ENCODE results near the gene OAS3.

Gene OAS3

DNA sequence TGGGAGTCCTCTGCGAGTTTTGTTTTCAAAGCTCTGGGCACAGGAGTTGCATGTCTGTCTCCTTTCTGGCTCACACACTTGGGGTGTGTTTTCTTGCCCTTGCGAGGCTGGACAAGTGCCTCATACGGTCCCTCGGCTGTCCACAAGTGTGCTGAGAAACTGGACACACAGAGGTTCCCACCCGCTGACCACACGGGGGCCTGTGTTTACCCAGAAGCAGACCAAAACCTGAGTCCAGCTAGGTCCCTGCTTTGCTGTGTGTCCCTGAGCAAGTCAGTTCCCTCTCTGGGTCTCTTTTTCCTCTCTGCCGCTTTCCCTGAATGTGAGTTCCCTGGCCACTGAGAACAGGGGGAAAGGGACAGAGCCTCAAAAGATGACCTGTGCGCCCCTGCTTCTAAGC is 39.4 kb downstream of the OAS3 start:
- no peak for DNase-seq (ENCODE audit: extremely low read depth, low read depth)
- TF ChIP-seq, protein P1, sequence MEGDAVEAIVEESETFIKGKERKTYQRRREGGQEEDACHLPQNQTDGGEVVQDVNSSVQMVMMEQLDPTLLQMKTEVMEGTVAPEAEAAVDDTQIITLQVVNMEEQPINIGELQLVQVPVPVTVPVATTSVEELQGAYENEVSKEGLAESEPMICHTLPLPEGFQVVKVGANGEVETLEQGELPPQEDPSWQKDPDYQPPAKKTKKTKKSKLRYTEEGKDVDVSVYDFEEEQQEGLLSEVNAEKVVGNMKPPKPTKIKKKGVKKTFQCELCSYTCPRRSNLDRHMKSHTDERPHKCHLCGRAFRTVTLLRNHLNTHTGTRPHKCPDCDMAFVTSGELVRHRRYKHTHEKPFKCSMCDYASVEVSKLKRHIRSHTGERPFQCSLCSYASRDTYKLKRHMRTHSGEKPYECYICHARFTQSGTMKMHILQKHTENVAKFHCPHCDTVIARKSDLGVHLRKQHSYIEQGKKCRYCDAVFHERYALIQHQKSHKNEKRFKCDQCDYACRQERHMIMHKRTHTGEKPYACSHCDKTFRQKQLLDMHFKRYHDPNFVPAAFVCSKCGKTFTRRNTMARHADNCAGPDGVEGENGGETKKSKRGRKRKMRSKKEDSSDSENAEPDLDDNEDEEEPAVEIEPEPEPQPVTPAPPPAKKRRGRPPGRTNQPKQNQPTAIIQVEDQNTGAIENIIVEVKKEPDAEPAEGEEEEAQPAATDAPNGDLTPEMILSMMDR (IDR thresholded peaks at IDR 0.05; ENCODE audit: low read depth, low read length), result no peak; the same call in 1 of the 2 replicates

DNA sequence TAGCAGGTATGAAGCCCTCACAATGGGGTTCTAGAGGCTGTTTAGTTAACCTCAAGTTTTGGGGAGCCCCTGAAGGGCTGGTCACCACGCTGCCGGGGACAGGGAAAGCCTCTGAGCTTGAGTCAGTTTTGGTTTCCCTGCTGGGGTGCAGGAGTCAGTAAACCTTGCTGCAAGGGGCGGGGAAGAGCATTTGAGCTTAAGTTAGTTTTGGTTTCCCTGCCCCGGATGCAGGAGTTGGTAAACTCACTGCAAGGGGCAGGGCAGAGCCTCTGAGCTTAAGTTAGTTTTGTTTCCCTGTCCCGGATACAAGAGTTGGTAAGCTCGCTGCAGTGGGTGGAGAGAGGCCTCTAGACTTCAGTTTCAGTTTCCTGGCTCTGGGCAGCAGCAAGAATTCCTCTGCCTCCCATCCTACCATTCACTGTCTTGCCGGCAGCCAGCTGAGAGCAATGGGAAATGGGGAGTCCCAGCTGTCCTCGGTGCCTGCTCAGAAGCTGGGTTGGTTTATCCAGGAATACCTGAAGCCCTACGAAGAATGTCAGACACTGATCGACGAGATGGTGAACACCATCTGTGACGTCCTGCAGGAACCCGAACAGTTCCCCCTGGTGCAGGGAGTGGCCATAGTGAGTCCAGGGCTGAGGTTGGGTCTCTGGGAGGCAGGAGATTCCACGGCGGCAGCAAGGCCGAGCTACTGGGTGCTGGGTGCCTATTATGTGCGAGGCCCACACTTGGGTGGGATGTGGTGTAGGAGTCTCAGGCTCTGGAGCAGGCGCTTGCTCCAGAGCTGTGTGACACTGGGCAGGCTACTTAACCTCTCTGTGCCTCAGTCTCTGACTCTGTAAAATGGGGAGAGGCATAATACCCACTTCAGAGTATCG is 40.1 kb downstream of the OAS3 start, which contains the start of gene OAS2:
Gene OAS2 (plus strand): TSS at position 357 of the 878 bp plus-strand sequence. CDS start 90 bp downstream, at position 447.
- peak; percentile 73 for DNase-seq (ENCODE audit: extremely low read depth, low read depth)

DNA sequence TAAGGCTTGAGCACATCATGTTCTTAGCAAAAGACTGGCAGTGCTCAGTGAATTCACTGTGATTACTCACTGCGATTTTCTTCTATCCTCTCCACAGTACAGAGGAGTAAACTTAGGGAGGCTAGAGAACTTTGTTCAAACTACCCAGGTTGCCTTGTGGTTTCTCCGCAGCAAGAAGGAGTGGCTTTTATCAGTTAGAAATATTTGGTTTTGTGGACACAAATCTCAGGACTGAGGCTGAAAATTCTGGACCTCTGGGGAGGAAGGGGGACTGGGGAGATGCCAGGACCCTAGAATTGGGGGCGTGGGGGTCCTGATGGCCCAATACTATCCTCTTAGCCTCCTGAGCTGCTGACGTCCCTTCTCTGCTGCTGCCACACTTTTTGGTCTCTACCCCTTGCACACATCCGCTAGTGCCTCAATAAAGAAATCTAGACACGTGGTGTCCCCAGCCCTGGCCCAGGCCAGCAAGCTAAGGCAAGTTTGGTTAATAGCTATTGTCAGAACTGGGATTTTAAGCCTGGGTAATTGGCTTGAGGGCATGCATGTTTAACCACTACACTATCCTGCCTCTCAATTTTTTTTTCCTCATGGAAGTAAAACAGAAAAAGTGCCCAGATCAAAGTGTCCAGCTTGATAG is 40.9 kb downstream of the OAS3 start:
- TF ChIP-seq, protein P1 (IDR thresholded peaks at IDR 0.05; ENCODE audit: low read depth, low read length), result no peak
- DNase-seq (ENCODE audit: extremely low read depth, low read depth), result no peak

More for the DNA sequence above, 40.1 kb downstream of the OAS3 start, which contains the start of gene OAS2:
- TF ChIP-seq, protein P1 (IDR thresholded peaks at IDR 0.05; ENCODE audit: low read depth, low read length), result no peak

DNA sequence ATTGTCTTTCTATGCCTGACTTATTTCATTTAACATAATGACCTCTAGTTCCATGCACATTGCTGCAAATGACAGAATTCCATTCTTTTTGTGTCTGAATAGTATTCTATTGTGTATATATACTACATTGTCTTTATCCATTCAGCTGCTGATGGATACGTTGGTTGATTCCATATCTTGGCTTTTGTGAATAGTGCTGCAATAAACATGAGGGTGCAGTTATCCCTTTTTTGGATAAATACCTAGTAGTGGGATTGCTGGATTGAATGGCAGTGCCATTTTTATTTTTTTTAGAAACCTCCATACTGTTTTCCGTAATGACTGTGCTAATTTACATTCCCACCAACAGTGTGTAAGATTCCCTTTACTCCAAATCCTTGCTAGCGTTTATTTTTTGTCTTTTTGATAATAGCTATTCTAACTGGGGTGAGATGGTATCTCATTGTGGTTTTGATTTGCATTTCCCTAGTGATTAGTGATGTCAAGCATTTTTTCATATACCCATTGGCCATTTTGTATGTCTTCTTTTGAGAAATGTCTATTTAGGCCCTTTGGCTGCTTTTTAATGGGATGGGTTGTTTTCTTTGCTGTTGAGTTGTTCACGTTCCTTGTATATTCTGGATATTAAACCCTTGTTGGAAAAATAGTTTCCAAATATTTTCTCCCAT is 42.4 kb downstream of the OAS3 start:
- TF ChIP-seq, protein P1 (IDR thresholded peaks at IDR 0.05; ENCODE audit: low read depth, low read length), result no peak
- no peak for DNase-seq (ENCODE audit: extremely low read depth, low read depth)

DNA sequence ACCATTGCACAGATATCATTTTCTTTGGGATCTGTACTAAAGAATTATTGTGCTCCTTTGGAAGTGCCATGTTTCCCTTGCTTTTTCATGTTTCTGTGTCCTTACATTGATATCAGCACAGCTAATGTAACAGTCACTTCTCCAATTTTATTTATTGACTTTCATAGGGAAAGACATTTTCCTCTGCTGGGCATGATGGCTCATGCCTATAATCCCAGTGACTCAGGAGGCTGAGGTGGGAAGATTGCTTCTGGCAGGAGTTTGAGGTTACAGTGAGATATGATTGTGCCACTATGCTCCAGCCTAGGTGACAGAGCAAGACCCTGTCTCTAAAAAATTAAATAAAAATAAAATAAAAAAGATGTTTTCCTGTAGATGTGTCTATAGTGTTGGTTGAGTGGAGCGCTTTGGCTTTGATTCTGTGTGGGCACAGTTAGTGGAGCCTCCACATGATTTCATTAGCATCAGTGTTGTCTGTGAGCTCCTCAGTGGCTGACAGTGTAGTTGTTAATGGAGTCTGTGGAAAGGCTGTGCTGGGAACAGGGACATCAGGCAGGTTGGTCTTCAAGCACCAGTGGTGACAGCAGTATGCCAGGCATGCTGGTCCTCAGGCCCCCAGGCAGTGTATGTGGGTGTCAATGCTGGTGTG is 47.5 kb downstream of the OAS3 start:
- TF ChIP-seq, protein P1 (IDR thresholded peaks at IDR 0.05; ENCODE audit: low read depth, low read length), result no peak
- DNase-seq (ENCODE audit: extremely low read depth, low read depth), result no peak

DNA sequence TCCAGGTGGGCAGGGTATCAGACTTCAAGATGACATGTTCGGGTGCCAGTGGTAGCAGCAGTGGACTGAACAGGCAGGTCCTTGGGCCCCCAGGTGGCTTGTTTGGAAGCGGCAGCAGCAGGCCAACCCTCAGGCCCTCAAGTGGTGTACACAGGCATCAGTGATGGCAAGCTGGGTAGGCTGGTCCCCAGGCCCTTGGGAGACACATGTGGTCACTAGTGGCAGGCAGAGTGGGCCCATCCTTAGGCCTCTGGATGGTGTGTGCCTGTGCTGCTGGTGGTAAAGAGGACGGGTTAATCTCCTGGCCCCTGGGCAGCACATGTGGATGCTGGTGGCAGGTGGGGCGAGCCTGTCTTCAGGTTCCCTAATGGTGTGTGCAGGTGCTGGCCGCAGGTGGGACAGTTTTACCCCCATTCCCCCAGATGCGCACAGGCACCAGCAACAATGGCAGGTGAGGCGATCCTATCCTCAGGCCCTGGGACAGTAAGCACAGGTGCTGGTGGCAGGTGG is 48.1 kb downstream of the OAS3 start:
- DNase-seq (ENCODE audit: extremely low read depth, low read depth), result no peak
- TF ChIP-seq, protein P1 (IDR thresholded peaks at IDR 0.05; ENCODE audit: low read depth, low read length), result no peak

All from AG09319 (cell line).